GM18505 (cell line): ENCODE measurements around the gene EPS8.

ENCODE experiments used
- ATAC-seq: cut with Tn5 transposase; IDR thresholded peaks from one replicate; pipeline ENCODE4 v1.9.1; 2021; ENCODE audit not compliant: unreplicated experiment
- POLR2A ChIP-seq: IDR thresholded peaks from 4 replicates; pipeline ENCODE4 v1.6.1; 2011; ENCODE audit warnings: borderline replicate concordance; ENCODE audit not compliant: insufficient read depth, insufficient read length; ENCODE audit errors: extremely low read depth

The EPS8 gene

GRCh38 chr12:15699886-15700285 is 89.3 kb downstream of the EPS8 start:
- no peak for ATAC-seq
- no peak for TF ChIP-seq POLR2A

- TF ChIP-seq POLR2A, result no peak
- no peak for ATAC-seq
Observed at GRCh38 chr12:15698377-15698871, 90.8 kb downstream of the EPS8 start.

GRCh38 chr12:15697201-15697600 is 92.0 kb downstream of the EPS8 start:
- no peak for ATAC-seq
- no peak for TF ChIP-seq POLR2A

GRCh38 chr12:15693228-15693911 is 95.8 kb downstream of the EPS8 start:
- TF ChIP-seq POLR2A, result no peak

GRCh38 chr12:15691388-15691787 is 97.8 kb downstream of the EPS8 start:
- no peak for ATAC-seq
- no peak for TF ChIP-seq POLR2A

More at GRCh38 chr12:15693228-15693911, 95.8 kb downstream of the EPS8 start:
- no peak for ATAC-seq

- no peak for TF ChIP-seq POLR2A
Observed at GRCh38 chr12:15690320-15690719, 98.9 kb downstream of the EPS8 start.

GRCh38 chr12:15689751-15690191 is 99.4 kb downstream of the EPS8 start:
- TF ChIP-seq POLR2A, result no peak
- no peak for ATAC-seq

More at GRCh38 chr12:15690320-15690719, 98.9 kb downstream of the EPS8 start:
- no peak for ATAC-seq

GRCh38 chr12:15688838-15689625 is 100.2 kb downstream of the EPS8 start:
- TF ChIP-seq POLR2A, result no peak
- ATAC-seq, result no peak

- no peak for TF ChIP-seq POLR2A
- peak; percentile 57 for ATAC-seq
Observed at GRCh38 chr12:15688202-15688736, 100.9 kb downstream of the EPS8 start.

- TF ChIP-seq POLR2A, result no peak
- no peak for ATAC-seq
Observed at GRCh38 chr12:15687583-15687982, 101.6 kb downstream of the EPS8 start.

- no peak for TF ChIP-seq POLR2A
- ATAC-seq, result no peak
Observed at GRCh38 chr12:15684896-15685658, 104.1 kb downstream of the EPS8 start.

GRCh38 chr12:15682826-15683225 is 106.4 kb downstream of the EPS8 start:
- no peak for ATAC-seq
- TF ChIP-seq POLR2A, result no peak

GRCh38 chr12:15679151-15679550 is 110.0 kb downstream of the EPS8 start:
- TF ChIP-seq POLR2A, result no peak
- ATAC-seq, result no peak
